Panc1 (cell line): ENCODE measurements around the gene TANGO6. TPM values are rescaled to one million over a fixed set of nuclear protein-coding genes. Genes with fewer than 3 reads are reported as not detected.

Experiments
- ATAC-seq: fragments of 200-7000 bp; cut with Tn5 transposase; 2 replicates; pipeline ENCODE4 v1.9.1; 2020; ENCODE audit warnings: mild to moderate bottlenecking, moderate library complexity
- BruUV-seq: library from RNA; stranded (reverse); fragments of 400-500 nt; replicated peaks from 2 replicates; lab custom pipeline; 2021; lab: Mats Ljungman, UMichigan
- CTCF ChIA-PET: fragments of 300-600 bp; sonication (Branson Sonifier 250); formaldehyde crosslinking; loops from one replicate; lab custom pipeline; 2022; ENCODE audit warnings: antibody characterized with exemption; lab: Charles Lee
- POLR2A ChIA-PET: fragments of 300-600 bp; sonication (Branson Sonifier 250); formaldehyde crosslinking; loops from one replicate; lab custom pipeline; 2022; ENCODE audit warnings: antibody characterized with exemption; lab: Charles Lee
- DNase-seq: peaks from one replicate; pipeline ENCODE4 v3.0.0-alpha.2; 2010; ENCODE audit warnings: low read depth, low spot score
- H3K27ac ChIP-seq: 2 replicates; pipeline ENCODE4 v1.5.1; 2011; ENCODE audit warnings: mild to moderate bottlenecking, low read length, inconsistent platforms
- H3K27me3 ChIP-seq: fragments of 200-500 bp; sonication (Bioruptor generic); 2 replicates; pipeline ENCODE4 v1.6.0; 2014; ENCODE audit warnings: low read length, inconsistent platforms; ENCODE audit not compliant: control insufficient read depth, insufficient read depth
- H3K36me3 ChIP-seq: fragments of 200-500 bp; sonication (Bioruptor generic); 2 replicates; pipeline ENCODE4 v1.5.1; 2014; ENCODE audit warnings: inconsistent platforms, mild to moderate bottlenecking, low read length, moderate library complexity; ENCODE audit not compliant: control insufficient read depth, insufficient read depth
- H3K4me1 ChIP-seq: 2 replicates; pipeline ENCODE4 v1.5.1; 2011; ENCODE audit warnings: inconsistent platforms, mild to moderate bottlenecking, low read length, moderate library complexity; ENCODE audit not compliant: control insufficient read depth, insufficient read depth
- H3K4me3 ChIP-seq, 2 experiments: 2 replicates each; pipeline ENCODE4 v1.5.1; 2011 to 2012; ENCODE audit warnings: low read depth in 2 of 2, low read length in 2 of 2, mild to moderate bottlenecking in 2 of 2, inconsistent platforms in 1 of 2, moderate library complexity in 1 of 2
- H3K9me3 ChIP-seq: fragments of 200-500 bp; sonication (Bioruptor generic); 2 replicates; pipeline ENCODE4 v1.5.1; 2014; ENCODE audit warnings: low read depth, mild to moderate bottlenecking, inconsistent platforms, low read length, moderate library complexity; ENCODE audit not compliant: control insufficient read depth, insufficient read depth
- POLR2AphosphoS5 ChIP-seq: IDR thresholded peaks from 2 replicates; pipeline ENCODE4 v1.6.1; 2012; ENCODE audit warnings: mild to moderate bottlenecking, low read depth, low read length, moderate library complexity
- SIN3A ChIP-seq: IDR thresholded peaks from 2 replicates; pipeline ENCODE4 v1.6.1; 2012; ENCODE audit warnings: low read depth, mild to moderate bottlenecking, low read length, moderate library complexity, borderline replicate concordance; ENCODE audit not compliant: insufficient read depth
- TCF7L2 ChIP-seq: IDR thresholded peaks from 2 replicates; pipeline ENCODE4 v1.6.1; 2011; ENCODE audit warnings: mild to moderate bottlenecking, low read depth, low read length, inconsistent platforms
- in situ Hi-C: cut with HindIII; loops from 2 replicates; pipeline ENCODE4 v1.10.0; 2016; ENCODE audit warnings: low sequenced_read_pairs, low pct_unique_long_range_greater_than_20kb
- intact Hi-C: fragments of 100-400 bp; cut with micrococcal nuclease; formaldehyde crosslinking; loops from one replicate; pipeline ENCODE4 v1.10.0; 2022; ENCODE audit not compliant: unreplicated experiment
- total RNA-seq: library from RNA; stranded (reverse); gene quantifications from one replicate; pipeline ENCODE4 v1.2.1, GENCODE V29; 2021; ENCODE audit not compliant: unreplicated experiment
- TF ChIP-seq, protein P1 (sequence below): fragments of 450-650 bp; IDR thresholded peaks from 2 replicates; pipeline ENCODE4 v1.5.1; 2017; ENCODE audit warnings: mild to moderate bottlenecking
- TF ChIP-seq, protein P2 (sequence below), 2 experiments: IDR thresholded peaks; 2 replicates each; pipeline ENCODE4 v1.6.1; 2011 to 2012; ENCODE audit warnings: low read depth in 2 of 2, control low read depth in 1 of 2, low read length in 1 of 2, mild to moderate bottlenecking in 1 of 2, moderate library complexity in 1 of 2; ENCODE audit not compliant: insufficient read depth in 1 of 2

The TANGO6 gene
- total RNA-seq, 1 experiment from 2014 or later = 11.0 TPM

DNA sequence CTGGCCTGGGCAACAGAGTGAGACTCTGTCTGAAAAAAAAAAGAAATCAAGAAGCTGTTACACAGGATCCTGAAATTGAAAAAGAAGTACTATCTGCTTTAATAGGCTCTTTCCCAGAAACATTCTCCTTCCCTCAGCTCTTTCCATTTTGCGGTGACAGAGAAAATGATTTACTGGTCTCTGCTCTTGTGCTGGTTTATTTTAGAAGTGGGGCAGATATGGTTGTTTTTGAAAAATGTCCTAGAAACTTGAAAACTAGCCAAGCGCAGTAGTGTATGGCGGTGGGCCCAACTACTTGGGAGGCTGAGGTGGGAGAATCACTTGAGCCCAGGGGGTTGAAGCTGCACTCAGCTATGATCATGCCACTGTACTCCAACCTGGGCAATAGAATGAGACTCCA lies 28.8 kb upstream of the TANGO6 start:
- intact Hi-C loops = no loop called here
- Histone ChIP-seq H3K27ac (no peak overlapping the region), H3K9me3 (no peaks in the 10 kb centered on the region), H3K4me1 (no peaks in the 10 kb centered on the region), H3K27me3 (no peaks in the 10 kb centered on the region), H3K4me3 (no peak overlapping the region), H3K36me3 (no peaks in the 10 kb centered on the region)
- no TSS peak for BruUV-seq
- in situ Hi-C loops = no loop called here
- ATAC-seq (no peak), DNase-seq (no peak)
- ChIA-PET CTCF (no interaction called here), POLR2A (no interaction called here)
- TF ChIP-seq SIN3A = no peak
- TF ChIP-seq TCF7L2 = no peak
- TF ChIP-seq POLR2AphosphoS5 = no peak
- TF ChIP-seq, protein P1, sequence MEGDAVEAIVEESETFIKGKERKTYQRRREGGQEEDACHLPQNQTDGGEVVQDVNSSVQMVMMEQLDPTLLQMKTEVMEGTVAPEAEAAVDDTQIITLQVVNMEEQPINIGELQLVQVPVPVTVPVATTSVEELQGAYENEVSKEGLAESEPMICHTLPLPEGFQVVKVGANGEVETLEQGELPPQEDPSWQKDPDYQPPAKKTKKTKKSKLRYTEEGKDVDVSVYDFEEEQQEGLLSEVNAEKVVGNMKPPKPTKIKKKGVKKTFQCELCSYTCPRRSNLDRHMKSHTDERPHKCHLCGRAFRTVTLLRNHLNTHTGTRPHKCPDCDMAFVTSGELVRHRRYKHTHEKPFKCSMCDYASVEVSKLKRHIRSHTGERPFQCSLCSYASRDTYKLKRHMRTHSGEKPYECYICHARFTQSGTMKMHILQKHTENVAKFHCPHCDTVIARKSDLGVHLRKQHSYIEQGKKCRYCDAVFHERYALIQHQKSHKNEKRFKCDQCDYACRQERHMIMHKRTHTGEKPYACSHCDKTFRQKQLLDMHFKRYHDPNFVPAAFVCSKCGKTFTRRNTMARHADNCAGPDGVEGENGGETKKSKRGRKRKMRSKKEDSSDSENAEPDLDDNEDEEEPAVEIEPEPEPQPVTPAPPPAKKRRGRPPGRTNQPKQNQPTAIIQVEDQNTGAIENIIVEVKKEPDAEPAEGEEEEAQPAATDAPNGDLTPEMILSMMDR = no peak
- TF ChIP-seq, protein P2, sequence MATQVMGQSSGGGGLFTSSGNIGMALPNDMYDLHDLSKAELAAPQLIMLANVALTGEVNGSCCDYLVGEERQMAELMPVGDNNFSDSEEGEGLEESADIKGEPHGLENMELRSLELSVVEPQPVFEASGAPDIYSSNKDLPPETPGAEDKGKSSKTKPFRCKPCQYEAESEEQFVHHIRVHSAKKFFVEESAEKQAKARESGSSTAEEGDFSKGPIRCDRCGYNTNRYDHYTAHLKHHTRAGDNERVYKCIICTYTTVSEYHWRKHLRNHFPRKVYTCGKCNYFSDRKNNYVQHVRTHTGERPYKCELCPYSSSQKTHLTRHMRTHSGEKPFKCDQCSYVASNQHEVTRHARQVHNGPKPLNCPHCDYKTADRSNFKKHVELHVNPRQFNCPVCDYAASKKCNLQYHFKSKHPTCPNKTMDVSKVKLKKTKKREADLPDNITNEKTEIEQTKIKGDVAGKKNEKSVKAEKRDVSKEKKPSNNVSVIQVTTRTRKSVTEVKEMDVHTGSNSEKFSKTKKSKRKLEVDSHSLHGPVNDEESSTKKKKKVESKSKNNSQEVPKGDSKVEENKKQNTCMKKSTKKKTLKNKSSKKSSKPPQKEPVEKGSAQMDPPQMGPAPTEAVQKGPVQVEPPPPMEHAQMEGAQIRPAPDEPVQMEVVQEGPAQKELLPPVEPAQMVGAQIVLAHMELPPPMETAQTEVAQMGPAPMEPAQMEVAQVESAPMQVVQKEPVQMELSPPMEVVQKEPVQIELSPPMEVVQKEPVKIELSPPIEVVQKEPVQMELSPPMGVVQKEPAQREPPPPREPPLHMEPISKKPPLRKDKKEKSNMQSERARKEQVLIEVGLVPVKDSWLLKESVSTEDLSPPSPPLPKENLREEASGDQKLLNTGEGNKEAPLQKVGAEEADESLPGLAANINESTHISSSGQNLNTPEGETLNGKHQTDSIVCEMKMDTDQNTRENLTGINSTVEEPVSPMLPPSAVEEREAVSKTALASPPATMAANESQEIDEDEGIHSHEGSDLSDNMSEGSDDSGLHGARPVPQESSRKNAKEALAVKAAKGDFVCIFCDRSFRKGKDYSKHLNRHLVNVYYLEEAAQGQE (IDR thresholded peaks at IDR 0.05; ENCODE audit: insufficient read depth in 1 of 2, low read depth in 2 of 2, low read length in 1 of 2) = no peak

DNA sequence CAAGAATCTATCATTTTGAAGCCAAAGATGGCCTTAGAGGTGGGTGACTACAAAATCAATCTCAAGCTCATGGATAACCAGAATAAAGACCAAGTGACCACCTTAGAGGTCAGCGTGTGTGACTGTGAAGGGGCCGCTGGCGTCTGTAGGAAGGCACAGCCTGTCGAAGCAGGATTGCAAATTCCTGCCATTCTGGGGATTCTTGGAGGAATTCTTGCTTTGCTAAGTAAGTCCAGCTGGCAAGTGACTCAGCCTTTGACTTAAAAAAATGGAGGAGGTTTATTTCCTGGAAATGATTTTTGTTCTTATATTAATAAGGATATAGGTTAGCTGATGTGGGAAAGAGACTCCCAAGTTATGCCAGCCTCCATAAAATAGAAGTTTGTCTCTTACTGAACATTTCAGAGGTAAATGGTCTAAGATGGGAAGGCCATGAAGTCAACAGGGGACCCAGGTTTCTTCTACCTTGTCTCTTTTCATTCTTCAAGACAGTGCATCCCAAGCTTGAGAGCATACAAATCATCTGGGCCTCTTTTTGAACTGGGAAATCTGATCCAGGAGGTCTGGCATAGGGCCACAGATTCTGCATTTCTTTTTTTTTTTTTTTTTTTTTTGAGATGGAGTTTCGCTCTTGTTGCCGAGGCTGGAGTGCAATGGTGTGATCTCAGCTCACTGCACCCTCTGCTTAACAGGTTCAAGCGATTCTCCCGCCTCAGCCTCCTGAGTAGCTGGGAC lies 19.8 kb upstream of the TANGO6 start:
- no TSS peak for BruUV-seq
- CTCF ChIA-PET = no interaction called here
- DNase-seq = no peak
- Histone ChIP-seq H3K36me3 (no peaks in the 10 kb centered on the region), H3K27me3 (no peaks in the 10 kb centered on the region), H3K9me3 (no peaks in the 10 kb centered on the region), H3K4me3 (no peak overlapping the region), H3K27ac (no peak overlapping the region), H3K4me1 (no peaks in the 10 kb centered on the region)
- intact Hi-C loops (no loop called here), in situ Hi-C loops (no loop called here)
- TF ChIP-seq, protein P1 = no peak
- TF ChIP-seq, protein P2 (IDR thresholded peaks at IDR 0.05; ENCODE audit: insufficient read depth in 1 of 2, low read depth in 2 of 2, low read length in 1 of 2) = no peak
- no peak for TF ChIP-seq POLR2AphosphoS5
- no peak for TF ChIP-seq SIN3A
- no peak for ATAC-seq
- POLR2A ChIA-PET = no interaction called here
